ENCODE results near the gene GSC2.
A peak's percentile ranks its signal among the peaks of the same experiment; 100 is the strongest.

The GSC2 gene, protein sequence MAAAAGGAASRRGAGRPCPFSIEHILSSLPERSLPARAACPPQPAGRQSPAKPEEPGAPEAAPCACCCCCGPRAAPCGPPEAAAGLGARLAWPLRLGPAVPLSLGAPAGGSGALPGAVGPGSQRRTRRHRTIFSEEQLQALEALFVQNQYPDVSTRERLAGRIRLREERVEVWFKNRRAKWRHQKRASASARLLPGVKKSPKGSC

DNA sequence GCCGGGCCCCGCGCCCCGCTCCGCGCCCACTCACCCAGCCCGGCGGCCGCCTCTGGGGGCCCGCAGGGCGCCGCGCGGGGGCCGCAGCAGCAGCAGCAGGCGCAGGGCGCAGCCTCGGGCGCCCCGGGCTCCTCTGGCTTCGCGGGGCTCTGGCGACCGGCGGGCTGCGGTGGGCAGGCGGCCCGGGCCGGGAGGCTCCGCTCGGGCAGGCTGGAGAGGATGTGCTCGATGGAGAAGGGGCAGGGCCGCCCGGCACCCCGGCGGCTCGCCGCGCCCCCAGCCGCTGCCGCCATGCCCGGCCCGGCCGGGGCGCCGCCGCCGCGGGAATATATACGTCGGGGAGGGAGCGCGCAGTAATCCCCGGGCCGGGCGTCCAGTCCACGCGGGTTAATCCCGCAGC lies at the start of gene GSC2:
Gene GSC2, minus strand, starts transcription at position 302 of the 400 bp plus-strand sequence. Its CDS starts 9 bp downstream, at position 293.
- H3K4me1 Mint-ChIP-seq: peaks cover 13 to 20% of the 10 kb centered on the region in 2 donors
- H3K36me3 Mint-ChIP-seq: peaks cover 3 to 11% of the 10 kb centered on the region in 2 donors
- H3K4me3 Mint-ChIP-seq: peak within 1 kb of the TSS; percentile 73 to 74
- ATAC-seq (replicated peaks) (no peak), DNase-seq (no peak)
- H3K27me3 Mint-ChIP-seq: peaks cover 50 to 69% of the 10 kb centered on the region in 2 donors
- H3K27ac Mint-ChIP-seq: peak within 1 kb of the TSS; percentile 82
- peaks cover 3 to 5% of the 10 kb centered on the region in 2 donors for H3K9me3 Mint-ChIP-seq

DNA sequence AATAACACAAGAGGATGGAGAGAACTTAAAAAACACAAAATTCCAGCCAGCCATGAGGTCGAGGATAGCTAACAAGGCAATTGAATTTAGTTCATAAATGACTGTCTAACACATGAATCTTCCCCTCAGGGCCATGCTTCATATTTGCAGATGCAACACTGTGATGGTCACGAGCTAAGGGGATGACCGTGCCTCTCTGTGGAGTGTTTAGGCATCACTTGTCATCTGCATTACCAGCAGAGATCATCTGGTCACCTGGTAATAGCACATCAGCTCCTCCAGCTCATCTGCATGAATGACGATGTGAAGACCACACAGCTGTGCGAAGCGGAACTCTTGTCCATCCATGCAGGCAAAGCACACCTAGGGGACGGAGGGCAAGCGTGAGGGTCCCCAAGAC lies 49.4 kb upstream of the GSC2 start:
- H3K4me3 Mint-ChIP-seq: no peak overlapping the region
- H3K9me3 Mint-ChIP-seq: peaks cover 2 to 5% of the 10 kb centered on the region in 2 donors
- peaks cover 7 to 8% of the 10 kb centered on the region in 2 donors for H3K27me3 Mint-ChIP-seq
- H3K4me1 Mint-ChIP-seq: peaks cover 9 to 10% of the 10 kb centered on the region in 2 donors
- H3K36me3 Mint-ChIP-seq: no peaks in the 10 kb centered on the region
- ATAC-seq (replicated peaks) (no peak), DNase-seq (no peak)
- no peak overlapping the region for H3K27ac Mint-ChIP-seq

DNA sequence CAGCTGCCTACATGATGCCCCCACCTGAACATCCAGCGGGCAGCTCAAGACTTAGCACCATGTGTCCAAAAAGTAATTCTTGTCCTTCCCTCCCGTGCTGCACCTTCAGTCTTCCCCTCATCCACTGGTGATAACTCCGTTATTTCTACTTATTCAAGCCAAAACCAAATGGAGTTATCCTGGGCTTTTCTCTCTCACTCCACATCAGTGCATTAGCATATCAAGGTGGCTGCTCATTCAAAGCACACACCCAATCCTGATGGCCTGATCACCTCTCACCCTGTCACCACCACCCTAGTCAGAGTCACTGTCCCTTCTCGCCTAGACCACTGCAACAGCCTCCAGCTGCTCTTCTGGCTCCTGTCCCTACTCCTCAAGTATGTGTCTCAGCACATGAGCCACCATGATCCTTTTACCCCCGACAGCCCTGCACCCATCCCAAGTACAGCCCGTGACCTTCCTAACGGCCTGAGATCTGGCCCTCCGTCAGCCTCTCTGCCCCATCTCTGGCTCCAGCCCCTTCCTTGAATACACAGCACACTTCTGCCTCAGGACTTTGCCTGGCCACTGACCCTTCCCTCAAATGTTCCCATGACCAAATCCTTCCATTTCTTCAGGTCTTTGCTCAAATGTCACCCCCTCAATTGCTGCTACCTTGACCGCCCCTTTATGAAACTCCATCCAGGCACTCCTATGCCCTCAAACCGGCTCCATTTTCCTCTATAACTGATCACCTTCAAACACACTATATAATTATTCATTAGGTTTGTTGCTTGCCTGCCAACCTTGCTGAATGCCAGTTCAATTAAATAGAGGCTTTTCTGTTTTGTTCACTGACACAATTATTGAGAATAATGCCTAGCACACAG lies 48.1 kb upstream of the GSC2 start:
- H3K36me3 Mint-ChIP-seq: no peaks in the 10 kb centered on the region
- H3K27me3 Mint-ChIP-seq: peaks cover 0 to 3% of the 10 kb centered on the region in 2 donors
- H3K4me3 Mint-ChIP-seq: no peak overlapping the region
- no peak for ATAC-seq (replicated peaks)
- H3K9me3 Mint-ChIP-seq: peaks cover 2 to 5% of the 10 kb centered on the region in 2 donors
- no peak for DNase-seq
- peaks cover 9 to 10% of the 10 kb centered on the region in 2 donors for H3K4me1 Mint-ChIP-seq
- no peak overlapping the region for H3K27ac Mint-ChIP-seq

DNA sequence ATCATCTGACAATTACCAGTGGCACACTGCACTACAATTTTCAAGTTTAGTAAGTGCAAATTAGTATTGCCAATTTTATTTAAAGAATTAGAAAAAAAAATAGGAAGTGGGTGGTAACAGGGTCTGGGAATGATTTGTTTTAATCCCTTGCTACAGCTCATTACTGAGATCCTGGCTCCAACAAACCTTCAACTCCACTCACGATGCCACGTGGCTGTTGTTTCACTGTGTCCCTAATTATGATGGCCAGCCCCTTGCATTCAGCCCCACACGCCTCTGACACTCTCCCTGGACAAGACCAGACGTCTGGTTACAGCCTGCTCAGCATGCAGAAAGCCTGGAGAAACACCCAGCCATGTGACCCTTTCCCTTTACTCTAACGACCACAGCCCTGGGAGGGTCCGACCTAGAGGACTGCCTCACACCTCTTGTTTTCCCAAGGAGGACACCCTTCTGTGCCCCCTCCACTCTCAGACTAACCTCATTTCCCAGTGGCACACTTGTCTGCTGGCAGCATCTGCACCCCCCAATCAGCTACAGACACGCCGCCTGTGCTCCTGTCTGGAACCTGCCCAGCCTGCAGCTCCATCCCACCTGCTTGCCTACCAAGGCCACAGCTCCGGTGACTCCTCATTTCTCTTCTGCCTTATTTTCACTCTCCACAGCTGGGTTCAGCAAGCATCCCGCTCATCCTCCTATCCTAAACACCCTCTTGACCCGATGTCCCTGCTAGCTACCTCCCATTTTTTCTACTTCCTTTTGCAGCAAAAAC lies 46.9 kb upstream of the GSC2 start:
- no peak for ATAC-seq (replicated peaks)
- Mint-ChIP-seq H3K36me3 (no peaks in the 10 kb centered on the region), H3K27ac (no peak overlapping the region), H3K27me3 (no peaks in the 10 kb centered on the region), H3K9me3 (no peaks in the 10 kb centered on the region), H3K4me3 (no peak overlapping the region), H3K4me1 (peaks cover 9 to 10% of the 10 kb centered on the region in 2 donors)
- no peak for DNase-seq

DNA sequence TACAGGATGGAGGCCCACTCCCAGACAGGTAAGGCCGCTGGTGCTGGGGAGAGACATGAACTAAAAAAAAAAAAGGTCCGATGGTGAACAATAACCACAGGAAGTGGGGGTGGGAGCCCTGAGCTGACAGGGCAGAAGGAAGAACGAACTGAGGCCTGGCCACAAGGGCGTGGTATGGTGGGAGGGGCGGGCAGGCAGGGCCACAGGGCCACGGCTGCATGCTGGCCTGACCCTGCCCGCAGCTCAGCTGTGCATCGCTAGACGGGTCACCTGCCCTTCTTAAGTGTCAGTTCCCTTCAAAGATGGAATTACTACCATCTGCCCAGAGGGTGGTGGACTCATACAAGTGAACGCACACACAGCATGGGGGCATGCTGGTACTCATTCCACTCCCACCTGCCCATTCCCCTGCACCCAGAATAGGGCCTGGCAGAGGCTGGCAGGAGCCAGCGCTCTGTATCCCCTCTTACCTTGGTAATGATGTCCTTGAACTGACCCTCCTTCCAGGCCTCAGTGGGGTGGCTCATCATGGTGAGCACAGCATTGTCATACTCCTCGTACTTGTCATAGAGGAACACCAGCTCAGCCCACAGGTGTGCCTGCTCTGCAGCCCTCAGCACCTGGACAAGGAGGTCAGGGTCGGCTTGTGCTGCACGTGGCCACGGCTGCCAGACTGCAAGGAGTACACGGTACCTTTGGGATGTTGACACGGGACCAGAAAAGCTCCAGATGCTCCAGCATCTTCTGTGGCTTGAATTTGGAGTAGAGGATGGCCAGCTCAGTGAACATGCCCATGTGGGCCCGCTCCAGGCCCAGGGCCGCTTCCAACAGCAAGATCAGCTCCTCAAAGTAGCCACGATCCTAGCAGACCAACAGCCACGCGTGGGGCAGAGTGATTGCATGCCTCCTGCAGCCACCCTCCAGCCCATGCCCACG lies 46.0 kb upstream of the GSC2 start:
- H3K9me3 Mint-ChIP-seq: no peaks in the 10 kb centered on the region
- DNase-seq (no peak), ATAC-seq (replicated peaks) (no peak)
- H3K4me1 Mint-ChIP-seq: peaks cover 9 to 10% of the 10 kb centered on the region in 2 donors
- no peak overlapping the region for H3K27ac Mint-ChIP-seq
- no peaks in the 10 kb centered on the region for H3K27me3 Mint-ChIP-seq
- H3K4me3 Mint-ChIP-seq: no peak overlapping the region
- H3K36me3 Mint-ChIP-seq: no peaks in the 10 kb centered on the region

DNA sequence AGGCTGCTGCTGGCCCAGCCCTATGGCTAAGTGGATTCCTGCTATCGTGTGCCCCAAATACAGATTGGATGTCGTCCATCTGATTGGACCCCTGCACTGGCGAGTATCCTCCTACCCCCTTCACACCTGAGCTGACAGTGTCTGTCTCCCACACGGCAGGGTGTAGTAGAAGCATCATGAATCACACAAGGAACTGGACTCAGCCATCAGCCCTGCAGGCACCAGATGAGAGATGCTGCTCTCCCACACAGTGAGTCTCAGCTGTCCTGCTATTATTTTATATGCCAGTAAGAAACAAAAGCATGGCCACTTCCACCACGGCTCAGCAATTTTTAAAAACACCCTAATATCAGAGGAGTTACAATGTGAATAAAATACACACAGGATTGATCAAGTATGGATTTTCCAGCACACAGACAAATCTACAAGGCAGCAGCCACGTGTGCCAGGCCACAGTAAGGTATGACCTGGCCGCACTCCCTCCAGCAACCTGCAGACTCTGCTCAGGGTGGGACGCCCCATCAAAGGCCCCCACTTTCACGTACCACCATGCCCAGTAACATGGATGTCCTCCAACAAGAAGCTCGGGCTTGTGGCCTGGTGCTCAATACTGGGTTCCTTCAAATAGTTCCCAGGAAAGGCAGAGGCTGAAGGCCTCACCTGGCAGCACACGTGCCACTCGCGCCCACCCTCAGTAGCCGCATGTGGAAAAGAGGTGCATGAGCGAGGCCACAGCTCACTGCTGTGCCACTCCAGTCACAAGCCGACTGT lies 44.9 kb upstream of the GSC2 start:
- no peaks in the 10 kb centered on the region for H3K9me3 Mint-ChIP-seq
- H3K27me3 Mint-ChIP-seq: no peaks in the 10 kb centered on the region
- no peak for DNase-seq
- H3K36me3 Mint-ChIP-seq: no peaks in the 10 kb centered on the region
- no peak overlapping the region for H3K27ac Mint-ChIP-seq
- ATAC-seq (replicated peaks): no peak
- H3K4me1 Mint-ChIP-seq: peaks cover 9 to 10% of the 10 kb centered on the region in 2 donors
- H3K4me3 Mint-ChIP-seq: no peak overlapping the region

DNA sequence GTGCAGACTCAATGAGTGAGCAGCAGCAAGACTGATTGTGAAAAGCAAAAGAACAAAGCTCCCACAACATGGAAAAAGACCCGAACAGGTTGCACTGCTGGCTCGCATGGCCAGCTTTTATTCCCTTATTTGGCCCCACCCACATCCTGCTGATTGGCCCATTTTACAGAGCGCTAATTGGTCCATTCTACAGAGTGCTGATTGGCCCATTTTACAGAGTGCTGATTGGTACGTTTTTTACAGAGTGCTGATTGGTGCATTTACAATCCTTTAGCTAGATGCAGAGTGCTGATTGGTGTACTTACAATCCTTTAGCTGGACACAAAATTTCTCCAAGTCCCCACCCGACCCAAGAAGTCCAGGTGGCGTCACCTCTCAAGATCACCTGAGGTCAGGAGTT lies 43.8 kb upstream of the GSC2 start:
- H3K27me3 Mint-ChIP-seq: no peaks in the 10 kb centered on the region
- no peak overlapping the region for H3K4me3 Mint-ChIP-seq
- ATAC-seq (replicated peaks) (no peak), DNase-seq (no peak)
- no peaks in the 10 kb centered on the region for H3K36me3 Mint-ChIP-seq
- H3K4me1 Mint-ChIP-seq: peaks cover 9 to 10% of the 10 kb centered on the region in 2 donors
- H3K9me3 Mint-ChIP-seq: no peaks in the 10 kb centered on the region
- H3K27ac Mint-ChIP-seq: no peak overlapping the region

DNA sequence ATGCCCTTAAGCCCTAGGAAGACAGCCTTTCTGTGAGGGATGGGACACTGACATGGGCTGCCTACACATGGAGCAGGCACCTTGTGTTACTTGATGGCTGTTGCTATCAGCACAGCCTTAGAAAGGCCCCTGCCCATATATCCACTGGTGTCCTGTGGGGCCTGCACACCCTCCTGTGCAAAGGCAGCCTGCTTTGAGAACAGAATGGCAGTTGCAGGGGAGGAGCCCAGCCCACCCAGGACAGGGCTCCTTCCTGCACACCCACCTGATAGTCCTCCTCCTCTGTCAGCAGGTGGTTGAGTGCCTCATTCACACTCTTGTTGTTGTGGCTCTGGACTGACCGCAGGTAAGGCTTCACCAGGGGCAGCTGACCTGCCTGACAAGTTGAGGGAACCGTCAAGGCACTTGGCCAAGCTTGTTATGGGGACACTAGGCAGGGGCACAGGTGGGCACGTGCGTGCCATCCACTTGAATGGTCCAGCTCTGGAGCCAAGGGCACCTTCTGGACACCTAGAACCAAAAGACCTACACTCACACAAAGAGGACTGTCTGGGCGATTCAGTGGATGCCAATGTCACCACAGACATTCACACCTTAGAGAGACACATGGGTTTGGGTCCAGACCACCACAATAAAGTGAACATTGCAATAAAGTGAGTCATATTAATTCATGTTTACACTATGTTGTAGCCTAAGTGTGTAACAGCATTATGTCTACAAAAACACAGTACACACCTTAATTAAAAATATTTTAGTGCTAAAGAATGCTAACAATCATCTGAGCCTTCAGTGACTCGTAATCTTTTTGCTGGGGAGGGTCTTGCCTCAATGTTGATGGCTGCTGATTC lies 37.8 kb upstream of the GSC2 start:
- no peaks in the 10 kb centered on the region for H3K9me3 Mint-ChIP-seq
- ATAC-seq (replicated peaks) (no peak), DNase-seq (no peak)
- H3K36me3 Mint-ChIP-seq: no peaks in the 10 kb centered on the region
- no peak overlapping the region for H3K27ac Mint-ChIP-seq
- H3K27me3 Mint-ChIP-seq: peaks cover 0 to 6% of the 10 kb centered on the region in 2 donors
- no peak overlapping the region for H3K4me3 Mint-ChIP-seq
- no peaks in the 10 kb centered on the region for H3K4me1 Mint-ChIP-seq

DNA sequence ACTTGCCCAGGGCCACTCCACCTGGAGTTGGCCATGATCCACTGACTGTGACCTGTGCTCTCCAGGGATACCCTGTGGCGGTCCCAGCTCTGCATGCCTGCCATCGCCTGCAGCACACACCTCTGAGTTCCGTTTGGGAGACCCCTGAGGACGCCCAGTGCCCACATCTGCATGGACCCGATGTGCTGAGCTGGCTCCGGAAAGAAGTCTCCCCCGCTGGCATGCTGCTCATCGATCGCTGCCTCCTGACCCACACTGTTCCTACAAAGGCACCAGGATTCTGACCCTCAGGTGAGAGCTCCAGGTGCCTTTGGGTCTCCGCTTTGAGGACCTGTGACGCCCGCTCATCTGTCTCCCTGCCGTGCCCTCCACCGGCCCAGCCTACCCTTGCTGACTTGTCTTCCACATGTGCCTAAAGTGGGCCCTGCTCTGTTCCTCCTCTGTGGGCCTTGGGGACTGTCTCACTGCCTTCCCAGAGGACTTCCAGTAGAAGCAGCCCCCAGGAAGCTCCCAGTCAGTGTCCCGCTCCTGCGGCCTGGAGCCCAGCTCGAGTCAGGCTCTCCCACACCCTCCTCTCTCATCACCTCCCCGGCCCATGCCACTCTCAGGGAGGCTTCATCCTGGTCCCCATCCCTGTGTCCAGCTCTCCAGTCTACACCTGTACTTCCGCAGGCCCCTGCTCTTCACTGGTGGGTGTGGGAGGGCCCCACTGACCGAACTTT lies 34.3 kb upstream of the GSC2 start:
- Mint-ChIP-seq H3K9me3 (no peaks in the 10 kb centered on the region), H3K27me3 (peaks cover 4 to 6% of the 10 kb centered on the region in 2 donors), H3K4me3 (no peak overlapping the region), H3K27ac (no peak overlapping the region), H3K4me1 (peaks cover 10 to 18% of the 10 kb centered on the region in 2 donors), H3K36me3 (no peaks in the 10 kb centered on the region)
- ATAC-seq (replicated peaks): no peak
- no peak for DNase-seq

DNA sequence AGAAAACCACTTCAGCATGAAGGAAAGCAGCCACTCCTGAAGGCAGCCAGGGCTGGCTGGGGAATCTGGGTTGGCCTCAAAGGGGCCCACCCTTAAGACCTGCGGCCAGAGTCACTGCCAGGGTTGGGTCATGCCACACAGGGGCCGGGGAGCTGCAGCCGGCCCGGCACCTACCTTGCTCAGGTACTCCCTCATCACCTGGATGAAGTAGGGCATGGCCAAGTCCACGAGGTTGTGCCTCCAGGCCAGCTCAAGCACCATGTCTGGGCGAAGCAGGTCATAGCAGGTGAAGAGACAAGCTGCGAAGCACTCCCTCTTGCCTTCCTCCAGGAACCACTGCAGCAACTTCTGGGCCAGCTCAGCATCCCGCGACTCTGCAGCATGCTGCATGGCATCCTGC lies 33.1 kb upstream of the GSC2 start:
- Mint-ChIP-seq H3K27me3 (peaks cover 4 to 6% of the 10 kb centered on the region in 2 donors), H3K4me3 (no peak overlapping the region)

DNA sequence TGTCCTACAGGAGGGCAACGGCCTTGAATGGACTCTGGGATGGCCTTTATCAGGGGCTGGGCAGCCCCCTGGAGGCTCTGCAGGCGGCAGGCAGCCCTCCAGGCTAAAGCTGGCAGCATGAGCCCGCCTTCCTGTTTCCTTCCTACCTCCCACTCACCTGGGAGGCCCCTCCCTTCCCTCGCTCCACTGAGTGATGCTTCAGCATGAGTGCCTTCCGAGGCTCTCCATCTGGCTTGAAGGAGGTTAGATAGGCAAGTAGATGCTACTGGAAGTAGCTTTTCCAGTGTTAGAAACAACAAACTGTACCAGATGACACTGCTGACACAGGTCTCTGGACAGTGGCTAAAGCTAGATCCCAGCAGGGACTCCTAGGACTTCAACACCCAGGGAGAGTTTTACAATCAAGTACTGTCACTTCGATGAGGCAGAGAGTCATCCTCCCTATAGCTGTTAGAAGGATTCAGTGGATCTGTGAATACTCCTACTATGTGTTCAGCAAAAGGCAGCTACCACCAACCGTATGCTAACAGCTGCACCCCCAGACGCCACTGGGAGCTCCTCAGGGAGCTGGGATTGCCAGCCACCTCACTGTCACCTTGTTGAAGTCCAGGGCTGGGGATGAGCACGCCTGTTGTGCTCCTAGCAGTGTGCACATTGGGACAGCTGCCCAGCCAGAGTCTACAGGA lies 32.5 kb upstream of the GSC2 start:
- Mint-ChIP-seq H3K9me3 (no peaks in the 10 kb centered on the region), H3K27ac (peak overlapping the region; percentile 82), H3K36me3 (no peaks in the 10 kb centered on the region), H3K27me3 (peaks cover 4 to 6% of the 10 kb centered on the region in 2 donors), H3K4me1 (peaks cover 10 to 26% of the 10 kb centered on the region in 2 donors), H3K4me3 (no peak overlapping the region)
- ATAC-seq (replicated peaks) (no peak), DNase-seq (no peak)

More for the DNA sequence above, 33.1 kb upstream of the GSC2 start:
- ATAC-seq (replicated peaks) (no peak), DNase-seq (no peak)
- no peaks in the 10 kb centered on the region for H3K9me3 Mint-ChIP-seq
- H3K4me1 Mint-ChIP-seq: peaks cover 10 to 24% of the 10 kb centered on the region in 2 donors
- H3K36me3 Mint-ChIP-seq: no peaks in the 10 kb centered on the region
- H3K27ac Mint-ChIP-seq: no peak overlapping the region

Measured in stimulated activated naive B cell treated with anti-CD40 and anti-IgM and Interleukin-4, amounts not matched to agents 10 μg/mL and 1 μg/mL and 100 μg/mL, for 72 hours (primary cell).